Adipocyte (in vitro differentiated cells): Measurements from ENCODE around the gene OPTC.

ENCODE experiments used
- DNase-seq: peaks from one replicate; pipeline ENCODE4 v3.0.0-alpha.2; 2015; ENCODE audit warnings: low read depth
- H3K27me3 ChIP-seq: replicated peaks from 2 replicates; pipeline ENCODE4 v1.7.0; 2013; ENCODE audit warnings: mild to moderate bottlenecking, low read length, moderate library complexity; ENCODE audit not compliant: control insufficient read depth, insufficient read depth
- H3K36me3 ChIP-seq: 2 replicates; pipeline ENCODE4 v1.7.0; 2013; ENCODE audit warnings: low read length, mild to moderate bottlenecking, moderate library complexity; ENCODE audit not compliant: control insufficient read depth, insufficient read depth, severe bottlenecking
- H3K4me1 ChIP-seq: 2 replicates; pipeline ENCODE4 v1.7.0; 2013; ENCODE audit warnings: mild to moderate bottlenecking, low read length, moderate library complexity; ENCODE audit not compliant: control insufficient read depth, insufficient read depth
- H3K4me3 ChIP-seq: 2 replicates; pipeline ENCODE4 v1.7.0; 2013; ENCODE audit warnings: mild to moderate bottlenecking, low read length, moderate library complexity
- H3K9ac ChIP-seq: 2 replicates; pipeline ENCODE4 v1.7.0; 2013; ENCODE audit warnings: mild to moderate bottlenecking, low read length, moderate library complexity
- H3K9me3 ChIP-seq: 2 replicates; pipeline ENCODE4 v1.7.0; 2013; ENCODE audit warnings: mild to moderate bottlenecking, low read length, moderate library complexity; ENCODE audit not compliant: control insufficient read depth

The OPTC gene

DNA sequence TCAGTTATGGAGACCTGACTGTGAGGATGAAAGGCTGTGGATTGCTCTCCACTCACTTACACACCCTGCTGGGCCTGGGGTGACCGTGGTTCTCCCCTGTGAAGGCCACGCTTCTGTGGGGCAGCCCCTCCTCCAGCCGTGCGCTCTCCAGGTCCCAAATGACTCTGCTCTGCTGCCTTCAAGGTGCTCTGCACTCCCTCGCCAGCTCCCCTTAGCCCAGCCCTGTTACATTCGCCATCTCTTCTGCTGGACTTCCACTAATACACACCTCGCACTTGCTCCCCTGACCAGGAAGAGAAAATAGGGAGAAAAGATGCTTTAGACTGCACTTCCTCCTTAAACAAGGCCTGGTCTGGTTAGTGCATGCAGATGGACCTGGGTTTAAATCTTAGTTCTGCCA, 24.6 kb downstream of the OPTC start:
- no peaks in the 10 kb centered on the region for H3K27me3 ChIP-seq
- H3K4me1 ChIP-seq = peaks cover 24% of the 10 kb centered on the region
- H3K36me3 ChIP-seq = no peaks in the 10 kb centered on the region
- H3K9me3 ChIP-seq = no peaks in the 10 kb centered on the region
- no peak for DNase-seq
- H3K9ac ChIP-seq = no peak overlapping the region
- no peak overlapping the region for H3K4me3 ChIP-seq

GRCh38 chr1:203519053-203519840, 25.3 kb downstream of the OPTC start:
- no peaks in the 10 kb centered on the region for H3K27me3 ChIP-seq
- H3K9me3 ChIP-seq = no peaks in the 10 kb centered on the region
- H3K4me1 ChIP-seq = peaks cover 26% of the 10 kb centered on the region
- H3K9ac ChIP-seq = no peak overlapping the region
- H3K4me3 ChIP-seq = no peak overlapping the region
- no peaks in the 10 kb centered on the region for H3K36me3 ChIP-seq
- DNase-seq = no peak

GRCh38 chr1:203519896-203520295, 25.9 kb downstream of the OPTC start:
- no peaks in the 10 kb centered on the region for H3K36me3 ChIP-seq
- H3K4me3 ChIP-seq = no peak overlapping the region
- H3K4me1 ChIP-seq = peaks cover 32% of the 10 kb centered on the region
- H3K27me3 ChIP-seq = no peaks in the 10 kb centered on the region
- no peak overlapping the region for H3K9ac ChIP-seq
- no peaks in the 10 kb centered on the region for H3K9me3 ChIP-seq
- DNase-seq = no peak

DNA sequence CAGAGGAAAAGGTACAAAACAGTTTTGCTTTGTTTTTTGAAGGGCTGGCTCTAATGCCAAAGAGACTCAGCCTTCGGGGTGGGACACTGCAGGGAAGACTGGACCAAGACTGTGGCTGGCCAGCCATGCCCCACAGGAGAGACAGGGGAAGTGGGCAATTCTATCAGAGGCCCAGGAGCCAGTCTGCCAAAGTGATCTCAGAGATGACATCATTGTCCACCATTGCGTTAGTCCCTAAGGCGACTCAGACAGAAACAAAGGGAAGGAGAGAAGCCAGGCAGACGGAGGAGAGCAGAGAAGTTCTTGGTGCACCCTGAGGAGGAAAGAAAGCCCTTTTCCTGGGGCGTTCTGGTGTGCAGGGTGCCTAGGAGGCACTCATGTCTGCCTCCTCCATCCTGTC, 26.4 kb downstream of the OPTC start:
- peak; percentile 70 for DNase-seq
- Histone ChIP-seq H3K9ac (peak overlapping the region; percentile 21), H3K27me3 (no peaks in the 10 kb centered on the region), H3K36me3 (no peaks in the 10 kb centered on the region), H3K9me3 (no peaks in the 10 kb centered on the region), H3K4me1 (peaks cover 36% of the 10 kb centered on the region), H3K4me3 (no peak overlapping the region)

GRCh38 chr1:203521074-203521794, 27.3 kb downstream of the OPTC start:
- H3K27me3 ChIP-seq = no peaks in the 10 kb centered on the region
- no peaks in the 10 kb centered on the region for H3K36me3 ChIP-seq
- peaks cover 44% of the 10 kb centered on the region for H3K4me1 ChIP-seq
- H3K4me3 ChIP-seq = no peak overlapping the region
- no peaks in the 10 kb centered on the region for H3K9me3 ChIP-seq
- no peak for DNase-seq
- H3K9ac ChIP-seq = no peak overlapping the region

DNA sequence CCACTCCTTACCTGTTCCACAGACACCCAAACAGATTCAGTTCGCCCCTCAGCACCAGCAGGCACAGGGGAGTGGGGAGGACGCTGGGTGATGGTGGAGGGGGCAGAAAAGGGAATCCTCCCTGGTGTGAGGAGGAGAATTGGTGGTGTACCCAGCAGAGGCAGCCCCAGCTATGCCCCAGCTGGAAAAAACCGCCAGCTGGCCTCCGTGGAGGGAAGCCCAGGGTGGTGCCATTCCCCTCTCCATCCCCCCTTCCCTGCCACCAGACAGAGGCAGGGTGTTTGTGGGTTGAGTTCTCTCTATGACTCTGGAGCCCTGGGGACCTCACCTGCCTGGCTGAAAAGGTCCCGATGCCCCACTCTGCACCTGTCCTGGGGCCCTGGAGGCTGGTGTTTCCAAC, 27.9 kb downstream of the OPTC start:
- no peaks in the 10 kb centered on the region for H3K27me3 ChIP-seq
- H3K4me1 ChIP-seq = peaks cover 49% of the 10 kb centered on the region
- H3K9me3 ChIP-seq = no peaks in the 10 kb centered on the region

DNA sequence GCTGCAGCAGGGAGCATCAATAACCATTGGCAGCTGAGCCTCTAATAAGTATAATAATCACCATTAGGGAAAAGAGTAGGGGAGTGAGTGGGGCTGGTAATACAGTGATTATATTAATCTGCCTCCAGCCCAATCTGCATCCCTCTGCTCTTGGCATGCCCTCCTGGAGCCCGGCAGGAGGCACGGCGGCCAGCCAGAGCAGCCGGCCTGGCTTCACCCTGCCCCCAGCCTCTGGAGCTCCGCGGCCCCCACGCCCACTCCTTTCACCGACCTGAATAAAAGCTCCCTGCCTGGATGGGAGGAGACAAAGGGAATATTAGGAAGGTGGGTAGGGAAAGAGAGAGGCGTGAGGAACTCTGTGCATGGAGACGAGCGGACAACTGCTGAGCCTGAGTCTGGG, 28.3 kb downstream of the OPTC start:
- Histone ChIP-seq H3K27me3 (no peaks in the 10 kb centered on the region), H3K4me1 (peaks cover 54% of the 10 kb centered on the region), H3K9ac (no peak overlapping the region), H3K36me3 (no peaks in the 10 kb centered on the region), H3K9me3 (no peaks in the 10 kb centered on the region), H3K4me3 (no peak overlapping the region)
- DNase-seq = no peak

More for the DNA sequence above, 27.9 kb downstream of the OPTC start:
- no peak for DNase-seq
- Histone ChIP-seq H3K9ac (no peak overlapping the region), H3K36me3 (no peaks in the 10 kb centered on the region), H3K4me3 (no peak overlapping the region)

- H3K4me1 ChIP-seq = peaks cover 67% of the 10 kb centered on the region
- no peaks in the 10 kb centered on the region for H3K27me3 ChIP-seq
- DNase-seq = no peak
- H3K9ac ChIP-seq = peak overlapping the region; percentile 37
- H3K4me3 ChIP-seq = no peak overlapping the region
- no peaks in the 10 kb centered on the region for H3K36me3 ChIP-seq
- no peaks in the 10 kb centered on the region for H3K9me3 ChIP-seq
These were observed 29.7 kb downstream of the OPTC start for GRCh38 chr1:203523667-203524066.

- H3K36me3 ChIP-seq = no peaks in the 10 kb centered on the region
- H3K9ac ChIP-seq = peak overlapping the region; percentile 37
- H3K4me1 ChIP-seq = peaks cover 72% of the 10 kb centered on the region
- no peaks in the 10 kb centered on the region for H3K9me3 ChIP-seq
- no peak overlapping the region for H3K4me3 ChIP-seq
- DNase-seq = no peak
- no peaks in the 10 kb centered on the region for H3K27me3 ChIP-seq
These were observed 30.2 kb downstream of the OPTC start for GRCh38 chr1:203524152-203524551.

DNA sequence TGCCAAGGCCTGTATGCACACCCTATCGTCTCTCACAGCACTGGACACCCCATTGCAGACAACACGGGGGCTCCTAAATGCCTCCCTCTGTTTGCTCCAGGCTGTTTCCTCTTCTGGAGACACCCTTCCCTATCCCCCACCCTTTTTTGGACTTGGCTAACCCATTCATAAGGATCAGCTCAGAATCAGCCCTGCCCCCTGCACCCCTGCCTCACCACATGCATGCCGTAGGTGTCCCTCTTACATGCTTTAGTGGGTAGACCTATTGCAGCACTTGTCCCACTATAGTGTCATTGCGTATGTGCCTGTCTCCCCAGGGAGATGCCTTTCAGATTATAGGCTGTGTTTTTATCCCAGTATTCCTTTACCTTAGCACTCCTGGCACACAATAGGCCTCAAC, 30.9 kb downstream of the OPTC start:
- Histone ChIP-seq H3K9me3 (no peaks in the 10 kb centered on the region), H3K36me3 (no peaks in the 10 kb centered on the region), H3K4me1 (peaks cover 78% of the 10 kb centered on the region), H3K27me3 (no peaks in the 10 kb centered on the region), H3K4me3 (no peak overlapping the region), H3K9ac (peak overlapping the region; percentile 37)
- no peak for DNase-seq

- H3K9me3 ChIP-seq = no peaks in the 10 kb centered on the region
- H3K36me3 ChIP-seq = no peaks in the 10 kb centered on the region
- peaks cover 73% of the 10 kb centered on the region for H3K4me1 ChIP-seq
- H3K4me3 ChIP-seq = no peak overlapping the region
- H3K27me3 ChIP-seq = no peaks in the 10 kb centered on the region
- no peak for DNase-seq
- H3K9ac ChIP-seq = peak overlapping the region; percentile 77
These were observed 31.7 kb downstream of the OPTC start for GRCh38 chr1:203525685-203526084.
